SK-N-SH treated with all-trans-retinoic acid at 6 μM for 48 hours (cell line): Measurements from ENCODE around the gene FLVCR1.

Experiments
- ARNTL ChIP-seq: fragments of 450-650 bp; formaldehyde crosslinking; IDR thresholded peaks from 2 replicates; pipeline ENCODE4 v1.5.0; 2020; ENCODE audit warnings: low read depth, mild to moderate bottlenecking, moderate library complexity, borderline replicate concordance
- CSDC2 ChIP-seq: fragments of 250-450 bp; sonication (Bioruptor Pico); IDR thresholded peaks from 2 replicates; pipeline ENCODE4 v1.5.0; 2020; ENCODE audit warnings: mild to moderate bottlenecking, moderate library complexity
- GLIS3 ChIP-seq: fragments of 250-450 bp; sonication (Bioruptor Pico); IDR thresholded peaks from 2 replicates; pipeline ENCODE4 v1.5.0; 2020; ENCODE audit warnings: mild to moderate bottlenecking, moderate library complexity
- OSR1 ChIP-seq: fragments of 250-450 bp; sonication (Bioruptor Pico); IDR thresholded peaks from 2 replicates; pipeline ENCODE4 v1.8.0; 2022; ENCODE audit warnings: moderate library complexity, mild to moderate bottlenecking, inconsistent platforms
- PPARA ChIP-seq: fragments of 250-450 bp; sonication (Bioruptor Pico); IDR thresholded peaks from 2 replicates; pipeline ENCODE4 v1.5.0; 2020; ENCODE audit warnings: mild to moderate bottlenecking, borderline replicate concordance
- ZC3H10 ChIP-seq: fragments of 250-450 bp; sonication (Bioruptor Pico); IDR thresholded peaks from 2 replicates; pipeline ENCODE4 v1.5.1; 2021; ENCODE audit warnings: mild to moderate bottlenecking, moderate library complexity
- ZFP30 ChIP-seq: fragments of 450-650 bp; formaldehyde crosslinking; IDR thresholded peaks from 2 replicates; pipeline ENCODE4 v1.5.0; 2022; ENCODE audit warnings: mild to moderate bottlenecking, moderate library complexity
- ZNF565 ChIP-seq: fragments of 450-650 bp; formaldehyde crosslinking; conservative IDR thresholded peaks from 2 replicates; pipeline ENCODE4 v1.5.0; 2020; ENCODE audit warnings: low read depth, mild to moderate bottlenecking, moderate library complexity
- TF ChIP-seq, protein P1 (sequence below): fragments of 250-450 bp; sonication (Bioruptor Pico); IDR thresholded peaks from 2 replicates; pipeline ENCODE4 v1.5.1; 2020; ENCODE audit warnings: low read depth, mild to moderate bottlenecking, moderate library complexity
- TF ChIP-seq, protein P2 (sequence below): fragments of 250-450 bp; sonication (Bioruptor Pico); IDR thresholded peaks from 2 replicates; pipeline ENCODE4 v1.5.1; 2021; ENCODE audit warnings: mild to moderate bottlenecking, moderate library complexity
- TF ChIP-seq, protein P3 (sequence below): fragments of 250-450 bp; sonication (Bioruptor Pico); IDR thresholded peaks from 2 replicates; pipeline ENCODE4 v1.8.0; 2021; ENCODE audit warnings: low read depth, mild to moderate bottlenecking, moderate library complexity, borderline replicate concordance
- TF ChIP-seq, protein P4 (sequence below): fragments of 250-450 bp; sonication (Bioruptor Pico); IDR thresholded peaks from 2 replicates; pipeline ENCODE4 v1.5.0; 2020; ENCODE audit warnings: mild to moderate bottlenecking, moderate library complexity

DNA sequence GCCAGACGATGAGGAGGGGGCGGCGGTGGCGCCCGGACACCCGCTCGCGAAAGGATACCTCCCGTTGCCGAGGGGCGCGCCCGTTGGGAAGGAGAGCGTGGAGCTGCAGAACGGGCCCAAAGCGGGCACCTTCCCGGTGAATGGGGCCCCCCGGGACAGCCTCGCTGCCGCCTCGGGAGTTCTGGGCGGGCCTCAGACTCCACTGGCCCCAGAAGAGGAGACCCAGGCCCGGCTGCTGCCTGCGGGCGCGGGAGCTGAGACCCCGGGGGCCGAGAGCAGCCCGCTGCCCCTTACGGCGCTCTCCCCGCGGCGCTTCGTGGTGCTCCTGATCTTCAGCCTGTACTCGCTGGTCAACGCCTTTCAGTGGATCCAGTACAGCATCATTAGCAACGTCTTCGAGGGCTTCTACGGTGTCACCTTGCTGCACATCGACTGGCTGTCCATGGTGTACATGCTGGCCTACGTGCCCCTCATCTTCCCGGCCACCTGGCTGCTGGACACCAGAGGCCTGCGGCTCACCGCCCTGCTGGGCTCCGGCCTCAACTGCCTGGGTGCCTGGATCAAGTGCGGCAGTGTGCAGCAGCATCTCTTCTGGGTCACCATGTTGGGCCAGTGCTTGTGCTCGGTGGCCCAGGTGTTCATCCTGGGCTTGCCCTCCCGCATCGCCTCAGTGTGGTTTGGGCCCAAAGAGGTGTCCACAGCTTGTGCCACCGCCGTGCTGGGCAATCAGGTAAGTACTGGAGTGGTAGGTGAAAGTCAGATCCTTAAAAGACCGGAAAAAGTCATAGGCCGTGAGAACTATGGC lies 588 bp downstream of the FLVCR1 start:
- TF ChIP-seq ZC3H10 (CRISPR knock-in tag) (no peak), OSR1 (CRISPR knock-in tag) (no peak), PPARA (CRISPR knock-in tag) (no peak), CSDC2 (no peak), ARNTL (no peak), GLIS3 (CRISPR knock-in tag) (no peak), ZNF565 (CRISPR knock-in tag) (no peak), ZFP30 (no peak)
- TF ChIP-seq, protein P1, sequence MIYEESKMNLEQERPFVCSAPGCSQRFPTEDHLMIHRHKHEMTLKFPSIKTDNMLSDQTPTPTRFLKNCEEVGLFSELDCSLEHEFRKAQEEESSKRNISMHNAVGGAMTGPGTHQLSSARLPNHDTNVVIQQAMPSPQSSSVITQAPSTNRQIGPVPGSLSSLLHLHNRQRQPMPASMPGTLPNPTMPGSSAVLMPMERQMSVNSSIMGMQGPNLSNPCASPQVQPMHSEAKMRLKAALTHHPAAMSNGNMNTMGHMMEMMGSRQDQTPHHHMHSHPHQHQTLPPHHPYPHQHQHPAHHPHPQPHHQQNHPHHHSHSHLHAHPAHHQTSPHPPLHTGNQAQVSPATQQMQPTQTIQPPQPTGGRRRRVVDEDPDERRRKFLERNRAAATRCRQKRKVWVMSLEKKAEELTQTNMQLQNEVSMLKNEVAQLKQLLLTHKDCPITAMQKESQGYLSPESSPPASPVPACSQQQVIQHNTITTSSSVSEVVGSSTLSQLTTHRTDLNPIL (CRISPR knock-in tag), result no peak
- TF ChIP-seq, protein P2, sequence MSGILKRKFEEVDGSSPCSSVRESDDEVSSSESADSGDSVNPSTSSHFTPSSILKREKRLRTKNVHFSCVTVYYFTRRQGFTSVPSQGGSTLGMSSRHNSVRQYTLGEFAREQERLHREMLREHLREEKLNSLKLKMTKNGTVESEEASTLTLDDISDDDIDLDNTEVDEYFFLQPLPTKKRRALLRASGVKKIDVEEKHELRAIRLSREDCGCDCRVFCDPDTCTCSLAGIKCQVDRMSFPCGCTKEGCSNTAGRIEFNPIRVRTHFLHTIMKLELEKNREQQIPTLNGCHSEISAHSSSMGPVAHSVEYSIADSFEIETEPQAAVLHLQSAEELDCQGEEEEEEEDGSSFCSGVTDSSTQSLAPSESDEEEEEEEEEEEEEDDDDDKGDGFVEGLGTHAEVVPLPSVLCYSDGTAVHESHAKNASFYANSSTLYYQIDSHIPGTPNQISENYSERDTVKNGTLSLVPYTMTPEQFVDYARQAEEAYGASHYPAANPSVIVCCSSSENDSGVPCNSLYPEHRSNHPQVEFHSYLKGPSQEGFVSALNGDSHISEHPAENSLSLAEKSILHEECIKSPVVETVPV (CRISPR knock-in tag), result no peak
- TF ChIP-seq, protein P3, sequence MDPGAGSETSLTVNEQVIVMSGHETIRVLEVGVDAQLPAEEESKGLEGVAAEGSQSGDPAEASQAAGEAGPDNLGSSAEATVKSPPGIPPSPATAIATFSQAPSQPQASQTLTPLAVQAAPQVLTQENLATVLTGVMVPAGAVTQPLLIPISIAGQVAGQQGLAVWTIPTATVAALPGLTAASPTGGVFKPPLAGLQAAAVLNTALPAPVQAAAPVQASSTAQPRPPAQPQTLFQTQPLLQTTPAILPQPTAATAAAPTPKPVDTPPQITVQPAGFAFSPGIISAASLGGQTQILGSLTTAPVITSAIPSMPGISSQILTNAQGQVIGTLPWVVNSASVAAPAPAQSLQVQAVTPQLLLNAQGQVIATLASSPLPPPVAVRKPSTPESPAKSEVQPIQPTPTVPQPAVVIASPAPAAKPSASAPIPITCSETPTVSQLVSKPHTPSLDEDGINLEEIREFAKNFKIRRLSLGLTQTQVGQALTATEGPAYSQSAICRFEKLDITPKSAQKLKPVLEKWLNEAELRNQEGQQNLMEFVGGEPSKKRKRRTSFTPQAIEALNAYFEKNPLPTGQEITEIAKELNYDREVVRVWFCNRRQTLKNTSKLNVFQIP, result no peak; the same call in 1 of the 2 replicates
- TF ChIP-seq, protein P4, sequence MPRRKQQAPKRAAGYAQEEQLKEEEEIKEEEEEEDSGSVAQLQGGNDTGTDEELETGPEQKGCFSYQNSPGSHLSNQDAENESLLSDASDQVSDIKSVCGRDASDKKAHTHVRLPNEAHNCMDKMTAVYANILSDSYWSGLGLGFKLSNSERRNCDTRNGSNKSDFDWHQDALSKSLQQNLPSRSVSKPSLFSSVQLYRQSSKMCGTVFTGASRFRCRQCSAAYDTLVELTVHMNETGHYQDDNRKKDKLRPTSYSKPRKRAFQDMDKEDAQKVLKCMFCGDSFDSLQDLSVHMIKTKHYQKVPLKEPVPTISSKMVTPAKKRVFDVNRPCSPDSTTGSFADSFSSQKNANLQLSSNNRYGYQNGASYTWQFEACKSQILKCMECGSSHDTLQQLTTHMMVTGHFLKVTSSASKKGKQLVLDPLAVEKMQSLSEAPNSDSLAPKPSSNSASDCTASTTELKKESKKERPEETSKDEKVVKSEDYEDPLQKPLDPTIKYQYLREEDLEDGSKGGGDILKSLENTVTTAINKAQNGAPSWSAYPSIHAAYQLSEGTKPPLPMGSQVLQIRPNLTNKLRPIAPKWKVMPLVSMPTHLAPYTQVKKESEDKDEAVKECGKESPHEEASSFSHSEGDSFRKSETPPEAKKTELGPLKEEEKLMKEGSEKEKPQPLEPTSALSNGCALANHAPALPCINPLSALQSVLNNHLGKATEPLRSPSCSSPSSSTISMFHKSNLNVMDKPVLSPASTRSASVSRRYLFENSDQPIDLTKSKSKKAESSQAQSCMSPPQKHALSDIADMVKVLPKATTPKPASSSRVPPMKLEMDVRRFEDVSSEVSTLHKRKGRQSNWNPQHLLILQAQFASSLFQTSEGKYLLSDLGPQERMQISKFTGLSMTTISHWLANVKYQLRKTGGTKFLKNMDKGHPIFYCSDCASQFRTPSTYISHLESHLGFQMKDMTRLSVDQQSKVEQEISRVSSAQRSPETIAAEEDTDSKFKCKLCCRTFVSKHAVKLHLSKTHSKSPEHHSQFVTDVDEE (CRISPR knock-in tag), result no peak
